22Rv1 (cell line): Measurements from ENCODE around the gene SERP1.

Source experiments
- CTCF ChIP-seq: fragments of 450-650 bp; IDR thresholded peaks from 2 replicates; pipeline ENCODE4 v1.5.1; 2017; ENCODE audit warnings: mild to moderate bottlenecking
- ZFX ChIP-seq: fragments of 450-650 bp; IDR thresholded peaks from 2 replicates; pipeline ENCODE4 v1.6.1; 2017; ENCODE audit warnings: antibody characterized with exemption, borderline replicate concordance

GRCh38 chr3:150523538-150523937, 22.8 kb downstream of the SERP1 start:
- TF ChIP-seq CTCF (no peak), ZFX (no peak)
